Measurements from ENCODE around the gene CCDC142.

GRCh38 chr2:74502147-74502719 is 19.4 kb upstream of the CCDC142 start:
- TF ChIP-seq POLR2AphosphoS5 (IDR thresholded peaks at IDR 0.05) = peak in 2 of 3 donors; percentile 61 to 72
- TF ChIP-seq CTCF (IDR thresholded peaks at IDR 0.05) = no peak
- TF ChIP-seq EP300 (IDR thresholded peaks at IDR 0.05) = no peak

Measured in stomach (tissue), 4 donors.